A549 (cell line): ENCODE measurements around the gene MYO19. TPM values are rescaled to one million over a fixed set of nuclear protein-coding genes. Genes with fewer than 3 reads are reported as not detected.

Experiments used
- ATAC-seq, 2 experiments: fragments of 200-7000 bp in 1 of 2; fragments of >200 bp in 1 of 2; cut with Nextera tagmentation in 1 of 2; cut with Tn5 transposase in 1 of 2; 3 replicates each; pipeline versions ENCODE4 v1.8.0 to v1.9.1; 2018 to 2020; ENCODE audit warnings: mild to moderate bottlenecking in 1 of 2, moderate library complexity in 1 of 2
- CTCF ChIA-PET: fragments of 300-600 bp; sonication (Branson Sonifier 250); formaldehyde crosslinking; extraction: SDS; loops from one replicate; lab custom pipeline; 2021; ENCODE audit warnings: antibody characterized with exemption, inconsistent platforms; lab: Yijun Ruan, JAX
- POLR2A ChIA-PET: fragments of 350-600 bp; formaldehyde crosslinking; extraction: SDS; loops from one replicate; lab custom pipeline; 2021; ENCODE audit warnings: antibody characterized with exemption, inconsistent platforms; lab: Yijun Ruan, JAX
- DNase-seq, 2 experiments: peaks; one replicate each; pipeline versions ENCODE4 v3.0.0 to v3.0.0-alpha.2; 2011 to 2016; ENCODE audit warnings: low read depth in 1 of 2, low spot score in 1 of 2
- FAIRE-seq: peaks from 2 replicates; lab custom pipeline; 2011; peaks lifted over from hg19 to GRCh38; lab: Jason Lieb, UNC
- H3K27ac ChIP-seq, 2 experiments: fragments of >200 bp; sonication (Bioruptor Twin); formaldehyde crosslinking; 3 replicates each; pipeline ENCODE4 v1.5.1; 2016 to 2017
- H3K4me1 ChIP-seq: fragments of >200 bp; sonication (Bioruptor Twin); formaldehyde crosslinking; 3 replicates; pipeline ENCODE4 v1.6.1; 2016
- H3K4me2 ChIP-seq: fragments of >200 bp; sonication (Bioruptor Twin); formaldehyde crosslinking; 3 replicates; pipeline ENCODE4 v1.6.1; 2016
- H3K4me3 ChIP-seq: fragments of >200 bp; sonication (Bioruptor Twin); formaldehyde crosslinking; 3 replicates; pipeline ENCODE4 v1.5.1; 2016
- H3K9me3 ChIP-seq: fragments of >200 bp; sonication (Bioruptor Twin); formaldehyde crosslinking; 3 replicates; pipeline ENCODE4 v1.6.1; 2016
- EP300 ChIP-seq, 2 experiments: fragments of >200 bp; sonication (Bioruptor Twin); formaldehyde crosslinking; IDR thresholded peaks; 2 replicates in 1 of 2; 3 replicates in 1 of 2; pipeline ENCODE4 v1.6.1; 2016 to 2017
- FOSL2 ChIP-seq, 2 experiments: fragments of 450-650 bp in 1 of 2; fragments of >200 bp in 1 of 2; sonication (Bioruptor Twin) in 1 of 2; formaldehyde crosslinking; IDR thresholded peaks; 2 replicates each; pipeline versions ENCODE4 v1.5.0 to v1.6.1; 2016 to 2020; ENCODE audit warnings: mild to moderate bottlenecking in 1 of 2, moderate library complexity in 1 of 2
- FOXS1 ChIP-seq: fragments of 250-450 bp; sonication (Bioruptor Pico); IDR thresholded peaks from 2 replicates; pipeline ENCODE4 v1.5.0; 2020; ENCODE audit warnings: mild to moderate bottlenecking, moderate library complexity
- GATA3 ChIP-seq: IDR thresholded peaks from 2 replicates; pipeline ENCODE4 v1.6.1; 2012; ENCODE audit warnings: borderline replicate concordance
- HDAC2 ChIP-seq: fragments of 200-600 bp; sonication (generic); IDR thresholded peaks from 2 replicates; pipeline ENCODE4 v1.6.1; 2016
- HES2 ChIP-seq: fragments of >200 bp; sonication (Bioruptor Twin); formaldehyde crosslinking; IDR thresholded peaks from 2 replicates; pipeline ENCODE4 v1.6.1; 2016
- HEYL ChIP-seq: fragments of 250-450 bp; sonication (Bioruptor Pico); IDR thresholded peaks from 2 replicates; pipeline ENCODE4 v1.8.0; 2021; ENCODE audit warnings: mild to moderate bottlenecking, moderate library complexity
- HOXA7 ChIP-seq: fragments of 250-450 bp; sonication (Bioruptor Pico); IDR thresholded peaks from 2 replicates; pipeline ENCODE4 v1.5.0; 2020; ENCODE audit warnings: mild to moderate bottlenecking, moderate library complexity
- HOXB13 ChIP-seq: fragments of 250-450 bp; sonication (Bioruptor Pico); IDR thresholded peaks from 2 replicates; pipeline ENCODE4 v1.5.0; 2020; ENCODE audit warnings: low read depth, mild to moderate bottlenecking, moderate library complexity
- HOXB5 ChIP-seq: fragments of 250-450 bp; sonication (Bioruptor Pico); IDR thresholded peaks from 2 replicates; pipeline ENCODE4 v1.5.0; 2020; ENCODE audit warnings: mild to moderate bottlenecking, moderate library complexity
- MAFK ChIP-seq: fragments of 450-650 bp; IDR thresholded peaks from 2 replicates; pipeline ENCODE4 v1.6.1; 2014; ENCODE audit not compliant: partially characterized antibody
- NFE2L2 ChIP-seq: fragments of 150-350 bp; conservative IDR thresholded peaks from 2 replicates; pipeline ENCODE4 v1.6.1; 2014; ENCODE audit warnings: low read length
- NPAS2 ChIP-seq: fragments of 250-450 bp; sonication (Bioruptor Pico); IDR thresholded peaks from 2 replicates; pipeline ENCODE4 v1.8.0; 2022; ENCODE audit warnings: mild to moderate bottlenecking, moderate library complexity, borderline replicate concordance
- PHF8 ChIP-seq: fragments of 200-600 bp; sonication (generic); IDR thresholded peaks from 2 replicates; pipeline ENCODE4 v1.6.1; 2016; ENCODE audit warnings: low read depth, mild to moderate bottlenecking, antibody characterized with exemption, moderate library complexity, borderline replicate concordance
- ZFP36 ChIP-seq: fragments of 450-650 bp; IDR thresholded peaks from 2 replicates; pipeline ENCODE4 v1.6.1; 2014; ENCODE audit warnings: borderline replicate concordance; ENCODE audit not compliant: partially characterized antibody
- ZNF302 ChIP-seq: fragments of 250-450 bp; sonication (Bioruptor Pico); IDR thresholded peaks from 2 replicates; pipeline ENCODE4 v1.9.0; 2021; ENCODE audit warnings: inconsistent platforms, mild to moderate bottlenecking, moderate library complexity
- WGBS: methylation state at CpG from one replicate; pipeline ENCODE4 v1.1.6; 2017; ENCODE audit errors: missing lambda C conversion rate; 5-methylcytosine and 5-hydroxymethylcytosine counted together
- polyA plus RNA-seq, 4 experiments: library from polyadenylated mRNA; depleted of rRNA in 3 of 4; stranded (reverse); fragments of >200 nt; fragmentation: RNase III in 1 of 4; extraction: RNeasy Plus Mini Kit Qiagen cat#74134 plus additional on column Dnase treatment in 1 of 4; gene quantifications; 2 replicates in 3 of 4; 3 replicates in 1 of 4; pipeline ENCODE4 v1.2.3, GENCODE V29; 2011 to 2017
- TF ChIP-seq, protein P1 (sequence below): fragments of 200-600 bp; sonication (generic); IDR thresholded peaks from 2 replicates; pipeline ENCODE4 v1.6.1; 2016; ENCODE audit warnings: antibody characterized with exemption, mild to moderate bottlenecking, moderate library complexity
- TF ChIP-seq, protein P2 (sequence below): fragments of 450-650 bp; IDR thresholded peaks from 2 replicates; pipeline ENCODE4 v1.6.1; 2014; ENCODE audit warnings: antibody characterized with exemption

MYO19 gene
- polyA plus RNA-seq, 2 of the 4 experiments (the other 2 are of a cell fraction), result 91.7 to 99.0 TPM

GRCh38 chr17:36504156-36504545 is 30.5 kb downstream of the MYO19 start:
- ATAC-seq (no peak), FAIRE-seq (no peak), DNase-seq (no peak)
- CTCF ChIA-PET, result interaction anchor here (1.7 to 3.3 kb wide), 2 partner anchors 11 kb away, joined by 4 to 16 read pairs; no protein-coding TSS in a partner anchor
- Histone ChIP-seq H3K4me2 (no peak overlapping the region), H3K4me3 (no peak overlapping the region), H3K4me1 (no peaks in the 10 kb centered on the region; the same call in 2 of the 3 replicates), H3K9me3 (no peaks in the 10 kb centered on the region), H3K27ac (no peak overlapping the region)
- 98% methylated on average over 5 of the region's 5 CpGs for WGBS
- no peak for TF ChIP-seq NPAS2 (CRISPR knock-in tag)
- no peak for TF ChIP-seq HOXB5 (CRISPR knock-in tag)
- TF ChIP-seq GATA3, result no peak
- TF ChIP-seq HES2, result no peak
- POLR2A ChIA-PET, result interaction anchor here (1.0 kb wide), 1 partner anchor 30 kb away, joined by 3 read pairs; the partner anchor contains the start of gene MYO19

DNA sequence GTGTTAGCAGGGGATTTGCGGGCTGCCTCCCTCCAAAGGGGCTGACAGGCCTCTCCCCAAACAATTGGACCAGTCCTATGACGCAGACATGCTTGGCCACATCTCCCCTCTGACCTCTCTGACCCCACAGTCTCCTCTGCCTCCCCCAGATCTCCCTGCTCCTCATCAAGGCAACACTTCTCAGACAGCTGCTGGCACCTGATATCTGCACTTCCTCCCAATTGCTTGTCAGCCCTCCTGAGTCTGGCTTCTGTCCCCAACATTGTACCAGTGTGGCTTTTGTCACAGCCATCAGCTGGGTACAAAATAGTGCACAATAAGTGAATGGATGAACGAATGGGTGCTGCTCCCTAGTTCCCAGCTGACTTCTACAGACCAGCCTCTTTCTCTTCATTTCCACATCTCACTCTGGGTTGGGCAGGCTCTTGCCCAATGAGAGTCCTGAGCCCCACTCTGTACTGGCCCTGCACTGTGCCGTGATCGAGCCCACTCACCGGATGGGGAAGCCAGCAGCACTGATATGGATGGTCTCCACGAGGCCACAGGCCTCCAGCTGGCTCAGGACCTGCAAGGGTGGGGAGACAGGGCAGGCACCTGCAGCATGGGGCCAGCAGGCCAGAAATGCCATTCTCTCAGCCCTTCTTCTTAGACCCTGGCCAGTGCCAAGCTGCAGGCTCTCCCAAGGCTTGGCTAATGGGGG is 31.1 kb downstream of the MYO19 start:
- POLR2A ChIA-PET, result interaction anchor here (1.0 kb wide), 1 partner anchor 31 kb away, joined by 3 read pairs; the partner anchor contains the start of gene MYO19
- no peak for DNase-seq

GRCh38 chr17:36501963-36502362 is 32.7 kb downstream of the MYO19 start:
- H3K4me2 ChIP-seq, result no peak overlapping the region
- no peaks in the 10 kb centered on the region for H3K9me3 ChIP-seq
- H3K4me3 ChIP-seq, result no peak overlapping the region
- POLR2A ChIA-PET, result interaction anchor here (0.9 kb wide), 1 partner anchor 23 kb away, joined by 3 read pairs; no protein-coding TSS in a partner anchor
- CTCF ChIA-PET, result no interaction called here
- 92% methylated on average over 6 of the region's 6 CpGs for WGBS
- TF ChIP-seq ZFP36, result no peak
- no peak for TF ChIP-seq HOXB13 (CRISPR knock-in tag)
- no peak for TF ChIP-seq MAFK
- no peak for TF ChIP-seq HDAC2
- TF ChIP-seq FOXS1 (CRISPR knock-in tag), result no peak
- FAIRE-seq (no peak), ATAC-seq (no peak), DNase-seq (no peak)
- no peaks in the 10 kb centered on the region; the same call in 2 of the 3 replicates for H3K4me1 ChIP-seq
- H3K27ac ChIP-seq, result no peak overlapping the region

More for the DNA sequence above, 31.1 kb downstream of the MYO19 start:
- ATAC-seq (0 out of 6 replicates have a peak, but pooled peaks of 1 of the 2 experiments have one; percentile 4), FAIRE-seq (no peak)
- no peak overlapping the region for H3K4me2 ChIP-seq
- no peaks in the 10 kb centered on the region for H3K9me3 ChIP-seq
- H3K4me1 ChIP-seq, result no peaks in the 10 kb centered on the region; the same call in 2 of the 3 replicates
- WGBS, result 93% methylated on average over 5 of the region's 7 CpGs
- H3K27ac ChIP-seq, result no peak overlapping the region
- CTCF ChIA-PET, result interaction anchor here (0.8 to 3.3 kb wide), 3 partner anchors 11 to 31 kb away, joined by 3 to 16 read pairs (median 4); partner anchors contain the start of genes MYO19 and PIGW
- TF ChIP-seq ZNF302 (CRISPR knock-in tag) (no peak), PHF8 (no peak), MAFK (no peak), EP300 (IDR thresholded peaks at IDR 0.05) (no peak), NFE2L2 (no peak), HOXA7 (CRISPR knock-in tag) (no peak), HES2 (no peak), HEYL (CRISPR knock-in tag) (no peak), GATA3 (no peak), FOSL2 (IDR thresholded peaks at IDR 0.05) (no peak), FOSL2 (CRISPR knock-in tag; IDR thresholded peaks at IDR 0.05) (no peak)
- TF ChIP-seq, protein P1, sequence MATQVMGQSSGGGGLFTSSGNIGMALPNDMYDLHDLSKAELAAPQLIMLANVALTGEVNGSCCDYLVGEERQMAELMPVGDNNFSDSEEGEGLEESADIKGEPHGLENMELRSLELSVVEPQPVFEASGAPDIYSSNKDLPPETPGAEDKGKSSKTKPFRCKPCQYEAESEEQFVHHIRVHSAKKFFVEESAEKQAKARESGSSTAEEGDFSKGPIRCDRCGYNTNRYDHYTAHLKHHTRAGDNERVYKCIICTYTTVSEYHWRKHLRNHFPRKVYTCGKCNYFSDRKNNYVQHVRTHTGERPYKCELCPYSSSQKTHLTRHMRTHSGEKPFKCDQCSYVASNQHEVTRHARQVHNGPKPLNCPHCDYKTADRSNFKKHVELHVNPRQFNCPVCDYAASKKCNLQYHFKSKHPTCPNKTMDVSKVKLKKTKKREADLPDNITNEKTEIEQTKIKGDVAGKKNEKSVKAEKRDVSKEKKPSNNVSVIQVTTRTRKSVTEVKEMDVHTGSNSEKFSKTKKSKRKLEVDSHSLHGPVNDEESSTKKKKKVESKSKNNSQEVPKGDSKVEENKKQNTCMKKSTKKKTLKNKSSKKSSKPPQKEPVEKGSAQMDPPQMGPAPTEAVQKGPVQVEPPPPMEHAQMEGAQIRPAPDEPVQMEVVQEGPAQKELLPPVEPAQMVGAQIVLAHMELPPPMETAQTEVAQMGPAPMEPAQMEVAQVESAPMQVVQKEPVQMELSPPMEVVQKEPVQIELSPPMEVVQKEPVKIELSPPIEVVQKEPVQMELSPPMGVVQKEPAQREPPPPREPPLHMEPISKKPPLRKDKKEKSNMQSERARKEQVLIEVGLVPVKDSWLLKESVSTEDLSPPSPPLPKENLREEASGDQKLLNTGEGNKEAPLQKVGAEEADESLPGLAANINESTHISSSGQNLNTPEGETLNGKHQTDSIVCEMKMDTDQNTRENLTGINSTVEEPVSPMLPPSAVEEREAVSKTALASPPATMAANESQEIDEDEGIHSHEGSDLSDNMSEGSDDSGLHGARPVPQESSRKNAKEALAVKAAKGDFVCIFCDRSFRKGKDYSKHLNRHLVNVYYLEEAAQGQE, result no peak
- TF ChIP-seq, protein P2, sequence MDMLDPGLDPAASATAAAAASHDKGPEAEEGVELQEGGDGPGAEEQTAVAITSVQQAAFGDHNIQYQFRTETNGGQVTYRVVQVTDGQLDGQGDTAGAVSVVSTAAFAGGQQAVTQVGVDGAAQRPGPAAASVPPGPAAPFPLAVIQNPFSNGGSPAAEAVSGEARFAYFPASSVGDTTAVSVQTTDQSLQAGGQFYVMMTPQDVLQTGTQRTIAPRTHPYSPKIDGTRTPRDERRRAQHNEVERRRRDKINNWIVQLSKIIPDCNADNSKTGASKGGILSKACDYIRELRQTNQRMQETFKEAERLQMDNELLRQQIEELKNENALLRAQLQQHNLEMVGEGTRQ, result no peak
- no peak overlapping the region for H3K4me3 ChIP-seq
